Upper lobe of right lung (tissue), 1 donor: ENCODE measurements around the gene PSD. TPM values are rescaled to one million over a fixed set of nuclear protein-coding genes. Genes with fewer than 3 reads are reported as not detected.

Source experiments
- ATAC-seq: fragments of 200-7000 bp; cut with Tn5 transposase; one replicate; pipeline ENCODE4 v1.9.1; 2020; ENCODE audit warnings: mild to moderate bottlenecking, moderate library complexity
- DNase-seq: peaks from one replicate; pipeline ENCODE4 v3.0.0-alpha.2; 2020
- H3K27ac ChIP-seq: fragments of 200-600 bp; one replicate; pipeline ENCODE4 v1.8.0; 2022
- H3K27me3 ChIP-seq: fragments of 200-600 bp; one replicate; pipeline ENCODE4 v1.8.0; 2022; ENCODE audit warnings: mild to moderate bottlenecking
- H3K36me3 ChIP-seq: fragments of 200-600 bp; one replicate; pipeline ENCODE4 v1.8.0; 2022
- H3K4me1 ChIP-seq: fragments of 200-600 bp; one replicate; pipeline ENCODE4 v1.8.0; 2022
- H3K4me3 ChIP-seq: fragments of 200-600 bp; one replicate; pipeline ENCODE4 v1.8.0; 2022; ENCODE audit warnings: mild to moderate bottlenecking
- H3K9me3 ChIP-seq: fragments of 200-600 bp; one replicate; pipeline ENCODE4 v1.8.0; 2022
- CTCF ChIP-seq: fragments of 200-600 bp; IDR thresholded peaks from one replicate; pipeline ENCODE4 v1.8.0; 2022; ENCODE audit warnings: antibody characterized with exemption
- intact Hi-C: fragments of 100-400 bp; cut with DNase I; formaldehyde crosslinking; loops from one replicate; pipeline ENCODE4 v1.11.0; 2022
- total RNA-seq: library from RNA; stranded (reverse); fragmentation: NEBNext Ultra II Directional; extraction: Animal tissue kit (Norgen Biotek cat#: 25700); gene quantifications from one replicate; pipeline ENCODE4 v1.2.1, GENCODE V29; 2021
- donor health status: DM: no; HTN: yes; CAD: no; lungs with severe emphysema.

Gene PSD
- total RNA-seq, 1 donor from 2014 or later, result 3.5 TPM

GRCh38 chr10:102462512-102463054, 44.0 kb upstream of the PSD start:
- Histone ChIP-seq H3K36me3 (no peaks in the 10 kb centered on the region), H3K27ac (no peak overlapping the region), H3K4me1 (peaks cover 12% of the 10 kb centered on the region), H3K4me3 (peak overlapping the region; percentile 28), H3K27me3 (no peaks in the 10 kb centered on the region), H3K9me3 (no peaks in the 10 kb centered on the region)
- no peak for TF ChIP-seq CTCF
- no peak for ATAC-seq
- intact Hi-C loops, result no loop called here
- DNase-seq, result no peak

GRCh38 chr10:102461187-102462054, 42.8 kb upstream of the PSD start:
- Histone ChIP-seq H3K4me3 (peak overlapping the region; percentile 68), H3K27ac (peak overlapping the region; percentile 36), H3K36me3 (no peaks in the 10 kb centered on the region), H3K4me1 (peaks cover 14% of the 10 kb centered on the region), H3K9me3 (no peaks in the 10 kb centered on the region), H3K27me3 (no peaks in the 10 kb centered on the region)
- ATAC-seq (peak; percentile 97), DNase-seq (peak; percentile 98)
- intact Hi-C loops, result no loop called here
- TF ChIP-seq CTCF, result no peak

GRCh38 chr10:102460836-102461186, 42.2 kb upstream of the PSD start:
- TF ChIP-seq CTCF, result no peak
- Histone ChIP-seq H3K4me3 (peak overlapping the region; percentile 68), H3K4me1 (peaks cover 19% of the 10 kb centered on the region), H3K36me3 (no peaks in the 10 kb centered on the region), H3K27me3 (no peaks in the 10 kb centered on the region), H3K9me3 (no peaks in the 10 kb centered on the region), H3K27ac (peak overlapping the region; percentile 36)
- ATAC-seq, result no peak
- intact Hi-C loops, result no loop called here
- no peak for DNase-seq

- ATAC-seq (no peak), DNase-seq (no peak)
- Histone ChIP-seq H3K27me3 (no peaks in the 10 kb centered on the region), H3K27ac (no peak overlapping the region), H3K9me3 (no peaks in the 10 kb centered on the region), H3K4me1 (peaks cover 31% of the 10 kb centered on the region), H3K4me3 (no peak overlapping the region), H3K36me3 (no peaks in the 10 kb centered on the region)
- no peak for TF ChIP-seq CTCF
- intact Hi-C loops, result no loop called here
Observed at GRCh38 chr10:102458656-102459055, 40.1 kb upstream of the PSD start.

- H3K27me3 ChIP-seq, result no peaks in the 10 kb centered on the region
- no peak for ATAC-seq
- intact Hi-C loops, result no loop called here
- no peak overlapping the region for H3K4me3 ChIP-seq
- no peak for TF ChIP-seq CTCF
- H3K4me1 ChIP-seq, result peaks cover 37% of the 10 kb centered on the region
- no peak overlapping the region for H3K27ac ChIP-seq
- no peaks in the 10 kb centered on the region for H3K36me3 ChIP-seq
- DNase-seq, result no peak
- no peaks in the 10 kb centered on the region for H3K9me3 ChIP-seq
Observed at GRCh38 chr10:102457591-102458150, 39.1 kb upstream of the PSD start.
